Fibroblast of lung (primary cell): ENCODE measurements around the gene DLL1.

Experiments used
- EZH2 ChIP-seq: IDR thresholded peaks from 2 replicates; pipeline ENCODE4 v1.5.1; 2012; ENCODE audit warnings: low read length, control low read depth, mild to moderate bottlenecking; ENCODE audit errors: missing control alignments
- TF ChIP-seq, protein P1 (sequence below), 2 donors: IDR thresholded peaks in 1 of 2; conservative IDR thresholded peaks in 1 of 2; 1 replicate in 1 of 2; 2 replicates in 1 of 2; pipeline ENCODE4 v1.5.1; 2011 to 2012; ENCODE audit warnings: low read length in 2 of 2, control low read depth in 1 of 2, inconsistent platforms in 1 of 2, low read depth in 1 of 2, mild to moderate bottlenecking in 1 of 2

DNA sequence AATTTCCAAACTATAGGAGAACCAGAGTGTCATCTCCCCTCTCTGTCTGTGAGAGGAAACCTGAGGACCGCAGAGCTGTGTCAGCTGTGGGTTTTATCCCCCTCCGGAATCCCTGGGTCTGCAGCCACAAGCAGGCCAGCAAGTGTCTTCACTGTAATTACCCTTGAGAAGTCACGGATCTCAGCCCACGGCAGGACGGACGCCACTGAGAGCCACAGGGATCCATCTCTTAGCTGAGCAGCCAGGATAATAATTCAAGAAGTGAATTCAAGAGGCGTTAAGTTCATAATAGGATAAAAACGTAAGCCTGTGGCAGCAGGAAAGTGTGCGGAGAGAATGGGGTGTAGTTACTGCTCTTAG lies 37.0 kb downstream of the DLL1 start:
- no peak for TF ChIP-seq EZH2
- TF ChIP-seq, protein P1, sequence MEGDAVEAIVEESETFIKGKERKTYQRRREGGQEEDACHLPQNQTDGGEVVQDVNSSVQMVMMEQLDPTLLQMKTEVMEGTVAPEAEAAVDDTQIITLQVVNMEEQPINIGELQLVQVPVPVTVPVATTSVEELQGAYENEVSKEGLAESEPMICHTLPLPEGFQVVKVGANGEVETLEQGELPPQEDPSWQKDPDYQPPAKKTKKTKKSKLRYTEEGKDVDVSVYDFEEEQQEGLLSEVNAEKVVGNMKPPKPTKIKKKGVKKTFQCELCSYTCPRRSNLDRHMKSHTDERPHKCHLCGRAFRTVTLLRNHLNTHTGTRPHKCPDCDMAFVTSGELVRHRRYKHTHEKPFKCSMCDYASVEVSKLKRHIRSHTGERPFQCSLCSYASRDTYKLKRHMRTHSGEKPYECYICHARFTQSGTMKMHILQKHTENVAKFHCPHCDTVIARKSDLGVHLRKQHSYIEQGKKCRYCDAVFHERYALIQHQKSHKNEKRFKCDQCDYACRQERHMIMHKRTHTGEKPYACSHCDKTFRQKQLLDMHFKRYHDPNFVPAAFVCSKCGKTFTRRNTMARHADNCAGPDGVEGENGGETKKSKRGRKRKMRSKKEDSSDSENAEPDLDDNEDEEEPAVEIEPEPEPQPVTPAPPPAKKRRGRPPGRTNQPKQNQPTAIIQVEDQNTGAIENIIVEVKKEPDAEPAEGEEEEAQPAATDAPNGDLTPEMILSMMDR (conservative IDR thresholded peaks at IDR 0.05 in 1 of 2, IDR thresholded peaks at IDR 0.05 in 1 of 2; ENCODE audit: low read depth in 1 of 2, low read length in 2 of 2), result no peak
